Lower lobe of right lung (tissue), 2 donors: Measurements from ENCODE around the gene RPS21. TPM values are rescaled to one million over a fixed set of nuclear protein-coding genes. Genes with fewer than 3 reads are reported as not detected.

ENCODE experiments used
- ATAC-seq, 2 donors: fragments of 200-7000 bp; cut with Tn5 transposase; one replicate each; pipeline ENCODE4 v1.9.1; 2020 to 2022; ENCODE audit warnings: mild to moderate bottlenecking in 2 of 2, moderate library complexity in 2 of 2
- DNase-seq: peaks from one replicate; pipeline ENCODE4 v3.0.0-alpha.2; 2020
- H3K27ac ChIP-seq: fragments of 200-600 bp; one replicate; pipeline ENCODE4 v1.8.0; 2022
- H3K27me3 ChIP-seq: fragments of 200-600 bp; one replicate; pipeline ENCODE4 v1.8.0; 2022; ENCODE audit warnings: low read depth
- H3K36me3 ChIP-seq: fragments of 200-600 bp; one replicate; pipeline ENCODE4 v1.8.0; 2022; ENCODE audit warnings: mild to moderate bottlenecking
- H3K4me1 ChIP-seq: fragments of 200-600 bp; one replicate; pipeline ENCODE4 v1.8.0; 2022
- H3K4me3 ChIP-seq: fragments of 200-600 bp; one replicate; pipeline ENCODE4 v1.8.0; 2022; ENCODE audit warnings: mild to moderate bottlenecking
- H3K9me3 ChIP-seq: fragments of 200-600 bp; one replicate; pipeline ENCODE4 v1.8.0; 2022
- CTCF ChIP-seq: fragments of 200-600 bp; IDR thresholded peaks from one replicate; pipeline ENCODE4 v1.8.0; 2022; ENCODE audit warnings: antibody characterized with exemption, mild to moderate bottlenecking
- intact Hi-C: fragments of 100-400 bp; cut with DNase I; formaldehyde crosslinking; loops from one replicate; pipeline ENCODE4 v1.11.0; 2022
- total RNA-seq: library from RNA; stranded (reverse); fragmentation: NEBNext Ultra II Directional; extraction: Animal tissue kit (Norgen Biotek cat#: 25700); gene quantifications from one replicate; pipeline ENCODE4 v1.2.1, GENCODE V29; 2021
- donor health status: DM: no; HTN: yes; CAD: no; lungs with severe emphysema.

Gene RPS21
- total RNA-seq, 1 donor from 2014 or later: 1,104 TPM

DNA sequence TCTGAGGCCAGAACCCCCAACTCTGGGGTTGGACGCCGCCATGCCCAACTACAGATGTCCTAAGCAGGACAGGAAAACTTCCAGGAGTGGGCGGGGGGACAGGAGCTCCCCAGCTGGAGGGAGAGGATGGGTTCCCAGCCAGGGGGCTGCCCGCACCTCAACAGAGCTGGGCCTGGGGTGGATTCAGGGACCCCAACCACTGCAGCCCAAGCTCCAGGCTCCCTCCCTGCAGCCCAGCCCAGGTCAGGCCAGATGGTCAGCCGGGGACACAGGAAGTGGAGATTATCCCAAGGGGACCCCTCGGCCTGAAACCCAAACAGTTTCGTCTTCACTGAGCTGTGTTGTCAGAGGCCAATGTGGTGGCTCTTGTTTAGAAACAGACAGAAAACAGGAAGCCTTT lies 29.2 kb upstream of the RPS21 start:
- H3K36me3 ChIP-seq: peaks cover 16% of the 10 kb centered on the region
- peak overlapping the region; percentile 38 for H3K4me3 ChIP-seq
- no peaks in the 10 kb centered on the region for H3K27me3 ChIP-seq
- no peak for ATAC-seq
- peaks cover 86% of the 10 kb centered on the region for H3K4me1 ChIP-seq
- peak overlapping the region; percentile 90 for H3K27ac ChIP-seq
- TF ChIP-seq CTCF: no peak
- no peaks in the 10 kb centered on the region for H3K9me3 ChIP-seq
- intact Hi-C loops: no loop called here
- no peak for DNase-seq

DNA sequence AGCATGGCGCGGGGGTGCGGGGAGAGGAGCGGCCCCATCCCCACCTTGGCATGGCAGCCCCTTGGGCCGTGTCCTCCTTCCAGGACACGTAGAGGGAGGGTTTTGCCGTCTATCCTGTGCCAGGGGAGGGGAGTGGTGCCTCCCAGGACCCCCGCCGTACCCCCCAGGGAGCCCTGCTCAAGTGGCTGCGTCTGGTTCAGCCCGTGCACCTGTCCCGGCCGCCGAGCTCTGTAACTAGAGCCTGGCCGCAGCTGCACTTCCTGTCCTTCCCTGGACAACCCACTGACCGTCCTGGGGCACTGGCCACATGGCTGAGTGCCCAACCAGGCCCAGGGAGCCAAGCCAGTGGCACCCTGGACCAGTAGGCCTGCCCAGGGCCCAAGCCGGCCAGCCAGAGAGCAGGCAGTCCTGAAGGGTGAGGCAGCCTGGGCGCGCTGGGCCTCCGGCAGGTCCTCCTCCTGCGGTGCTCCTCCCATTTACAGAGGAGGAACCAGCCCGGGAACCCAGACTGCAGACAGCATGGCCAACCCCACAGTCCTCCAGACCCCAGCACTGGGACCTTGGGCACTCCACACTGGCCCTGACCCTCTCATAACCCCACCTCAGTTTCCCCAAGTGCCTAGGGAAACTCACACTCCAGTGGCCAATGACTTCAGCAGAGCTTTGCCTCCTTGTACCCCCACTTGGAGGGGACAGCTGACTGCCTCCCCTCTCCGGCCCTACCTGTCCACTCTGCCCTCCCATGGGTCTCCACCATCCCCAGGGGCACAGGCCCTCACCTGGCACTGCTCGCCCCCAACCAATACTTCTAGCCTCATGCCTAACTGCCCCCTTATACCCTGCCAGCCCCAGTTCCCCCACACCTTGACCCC lies 28.5 kb upstream of the RPS21 start:
- peaks cover 90% of the 10 kb centered on the region for H3K4me1 ChIP-seq
- no peak for TF ChIP-seq CTCF
- intact Hi-C loops: no loop called here
- peak overlapping the region; percentile 90 for H3K27ac ChIP-seq
- peak overlapping the region; percentile 38 for H3K4me3 ChIP-seq
- no peaks in the 10 kb centered on the region for H3K9me3 ChIP-seq
- ATAC-seq: peak; percentile 7
- peaks cover 8% of the 10 kb centered on the region for H3K36me3 ChIP-seq
- H3K27me3 ChIP-seq: no peaks in the 10 kb centered on the region
- no peak for DNase-seq

DNA sequence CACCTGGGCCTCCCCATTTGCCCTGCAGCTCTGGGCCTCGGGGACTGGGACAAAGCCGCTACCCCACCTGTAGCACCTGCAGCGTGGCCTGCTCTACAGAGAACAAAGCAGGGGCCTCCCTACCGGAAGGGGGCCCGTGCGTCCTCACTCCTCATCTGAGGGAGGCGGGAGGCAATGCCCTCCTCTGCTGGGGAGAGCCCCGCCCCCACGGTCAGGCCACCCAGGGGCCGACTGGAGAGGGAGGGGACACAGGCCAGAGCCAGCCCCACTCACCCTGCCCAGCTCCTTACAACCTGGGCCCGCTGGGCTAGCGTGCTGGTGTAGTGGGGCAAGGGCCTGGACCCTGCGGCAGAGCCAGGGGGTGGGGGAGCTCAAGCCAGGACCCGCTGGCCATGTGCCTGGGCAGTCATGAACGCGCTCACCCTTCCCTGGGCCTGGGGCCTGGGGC lies 27.8 kb upstream of the RPS21 start:
- Histone ChIP-seq H3K4me3 (peak overlapping the region; percentile 16), H3K27ac (peak overlapping the region; percentile 90), H3K36me3 (peaks cover 5% of the 10 kb centered on the region), H3K27me3 (no peaks in the 10 kb centered on the region), H3K4me1 (peaks cover 91% of the 10 kb centered on the region), H3K9me3 (no peaks in the 10 kb centered on the region)
- TF ChIP-seq CTCF: no peak
- ATAC-seq (no peak), DNase-seq (no peak)
- intact Hi-C loops: no loop called here

GRCh38 chr20:62359491-62360121 lies 27.3 kb upstream of the RPS21 start:
- DNase-seq (peak; percentile 62), ATAC-seq (peak in 1 of 2 donors; percentile 0)
- no peak for TF ChIP-seq CTCF
- H3K4me1 ChIP-seq: peaks cover 93% of the 10 kb centered on the region
- no peaks in the 10 kb centered on the region for H3K27me3 ChIP-seq
- intact Hi-C loops: no loop called here
- peak overlapping the region; percentile 90 for H3K27ac ChIP-seq
- no peaks in the 10 kb centered on the region for H3K9me3 ChIP-seq
- peak overlapping the region; percentile 6 for H3K4me3 ChIP-seq
- peaks cover 5% of the 10 kb centered on the region for H3K36me3 ChIP-seq

DNA sequence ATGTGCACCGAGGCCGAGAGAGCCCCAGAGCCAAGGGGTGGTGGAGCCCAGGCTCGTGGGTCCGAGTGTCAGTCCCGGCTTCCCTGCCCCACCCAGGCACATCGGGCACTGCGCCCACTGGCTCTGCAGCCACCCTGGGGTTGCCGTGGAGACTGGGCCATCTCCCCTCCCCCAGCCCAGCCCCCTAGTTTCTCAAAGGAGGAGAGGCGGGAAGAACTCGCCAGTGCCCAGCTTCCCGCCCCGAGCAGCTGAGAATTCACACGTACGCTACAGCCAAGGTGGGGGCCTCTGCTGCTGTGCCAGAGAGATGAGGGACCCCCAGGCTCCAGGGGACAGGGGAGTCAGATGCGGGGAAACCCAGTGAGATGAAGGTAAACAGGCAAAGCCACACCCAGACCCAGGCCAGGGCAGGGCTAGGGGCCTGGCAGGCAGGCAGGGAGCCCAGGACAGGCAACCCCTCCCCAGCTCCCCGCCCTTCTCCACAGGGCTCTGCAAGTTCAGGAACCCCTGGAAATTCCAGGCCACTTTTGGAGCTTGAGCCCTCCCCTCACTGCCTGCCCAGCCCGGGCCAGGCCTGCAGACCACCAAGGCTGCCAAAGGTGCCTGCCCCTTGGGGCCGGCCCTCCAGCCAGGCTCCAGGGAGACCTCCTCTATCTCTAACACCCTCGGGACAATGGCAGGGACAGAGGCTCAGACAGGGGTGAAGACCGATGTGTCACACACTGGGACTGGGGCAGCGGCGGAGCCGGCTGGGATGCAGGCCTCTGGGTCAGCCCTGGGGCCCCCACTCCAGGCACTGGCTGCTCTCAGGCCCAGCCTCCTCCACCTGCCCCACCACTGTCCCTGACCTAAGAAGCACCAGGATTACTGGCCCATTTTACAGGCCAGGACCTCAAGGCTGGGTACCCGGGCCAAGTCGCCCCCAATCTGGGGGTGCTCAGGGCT lies 25.8 kb upstream of the RPS21 start:
- Histone ChIP-seq H3K9me3 (no peaks in the 10 kb centered on the region), H3K27ac (peak overlapping the region; percentile 86), H3K4me3 (peak overlapping the region; percentile 28), H3K27me3 (no peaks in the 10 kb centered on the region), H3K4me1 (peaks cover 93% of the 10 kb centered on the region), H3K36me3 (peaks cover 5% of the 10 kb centered on the region)
- ATAC-seq: peak; percentile 37 to 49
- no peak for TF ChIP-seq CTCF
- intact Hi-C loops: no loop called here
- DNase-seq: peak; percentile 81
